ENCODE results near the gene CCDC69.
"Not testable (repeated sequence)": the region's sequence is repeated elsewhere in the genome, so short reads cannot be mapped to it uniquely, and the experiment has no call there.

CCDC69 gene

GRCh38 chr5:151180291-151180690 is 43.6 kb downstream of the CCDC69 start:
- H3K9ac ChIP-seq (ENCODE audit: low read length in 2 of 2) = no peak overlapping the region
- no peak overlapping the region for H3K4me3 ChIP-seq (ENCODE audit: low read length in 2 of 2)
- H3K27me3 ChIP-seq (ENCODE audit: control insufficient read depth in 1 of 2, insufficient read depth in 2 of 2, low read length in 2 of 2) = no peaks in the 10 kb centered on the region
- peaks cover 50 to 53% of the 10 kb centered on the region in 2 donors for H3K36me3 ChIP-seq (ENCODE audit: control insufficient read depth in 2 of 2, insufficient read depth in 2 of 2, low read length in 2 of 2)
- no peak overlapping the region for H3K27ac ChIP-seq (ENCODE audit: low read length)
- H3K9me3 ChIP-seq (ENCODE audit: control insufficient read depth in 2 of 2, low read length in 2 of 2) = no peaks in the 10 kb centered on the region
- H3K4me1 ChIP-seq (ENCODE audit: control insufficient read depth, insufficient read depth, low read length) = peaks cover 2% of the 10 kb centered on the region

- Histone ChIP-seq H3K36me3 (ENCODE audit: control insufficient read depth in 2 of 2, insufficient read depth in 2 of 2, low read length in 2 of 2) (peaks cover 46 to 50% of the 10 kb centered on the region in 2 donors), H3K9ac (ENCODE audit: low read length in 2 of 2) (no peak overlapping the region), H3K9me3 (ENCODE audit: control insufficient read depth in 2 of 2, low read length in 2 of 2) (no peaks in the 10 kb centered on the region), H3K4me1 (ENCODE audit: control insufficient read depth, insufficient read depth, low read length) (peaks cover 2% of the 10 kb centered on the region), H3K27ac (ENCODE audit: low read length) (no peak overlapping the region), H3K27me3 (ENCODE audit: control insufficient read depth in 1 of 2, insufficient read depth in 2 of 2, low read length in 2 of 2) (no peaks in the 10 kb centered on the region), H3K4me3 (ENCODE audit: low read length in 2 of 2) (no peak overlapping the region)
These were observed 44.4 kb downstream of the CCDC69 start for GRCh38 chr5:151179489-151179840.

GRCh38 chr5:151178777-151179488 is 45.0 kb downstream of the CCDC69 start:
- Histone ChIP-seq H3K27ac (ENCODE audit: low read length) (no peak overlapping the region), H3K9me3 (ENCODE audit: control insufficient read depth in 2 of 2, low read length in 2 of 2) (no peaks in the 10 kb centered on the region), H3K27me3 (ENCODE audit: control insufficient read depth in 1 of 2, insufficient read depth in 2 of 2, low read length in 2 of 2) (no peaks in the 10 kb centered on the region), H3K36me3 (ENCODE audit: control insufficient read depth in 2 of 2, insufficient read depth in 2 of 2, low read length in 2 of 2) (peaks cover 41 to 45% of the 10 kb centered on the region in 2 donors), H3K4me3 (ENCODE audit: low read length in 2 of 2) (no peak overlapping the region), H3K4me1 (ENCODE audit: control insufficient read depth, insufficient read depth, low read length) (peaks cover 8% of the 10 kb centered on the region), H3K9ac (ENCODE audit: low read length in 2 of 2) (no peak overlapping the region)

GRCh38 chr5:151178372-151178771 is 45.5 kb downstream of the CCDC69 start:
- Histone ChIP-seq H3K36me3 (ENCODE audit: control insufficient read depth in 2 of 2, insufficient read depth in 2 of 2, low read length in 2 of 2) (peaks cover 36 to 39% of the 10 kb centered on the region in 2 donors), H3K27me3 (ENCODE audit: control insufficient read depth in 1 of 2, insufficient read depth in 2 of 2, low read length in 2 of 2) (no peaks in the 10 kb centered on the region), H3K4me1 (ENCODE audit: control insufficient read depth, insufficient read depth, low read length) (peaks cover 11% of the 10 kb centered on the region), H3K27ac (ENCODE audit: low read length) (no peak overlapping the region), H3K4me3 (ENCODE audit: low read length in 2 of 2) (no peak overlapping the region), H3K9ac (ENCODE audit: low read length in 2 of 2) (no peak overlapping the region), H3K9me3 (ENCODE audit: control insufficient read depth in 2 of 2, low read length in 2 of 2) (no peaks in the 10 kb centered on the region)

- H3K4me1 ChIP-seq (ENCODE audit: control insufficient read depth, insufficient read depth, low read length); H3K27ac ChIP-seq (ENCODE audit: low read length); H3K4me3 ChIP-seq (ENCODE audit: low read length in 2 of 2); H3K9me3 ChIP-seq (ENCODE audit: control insufficient read depth in 2 of 2, low read length in 2 of 2); H3K27me3 ChIP-seq (ENCODE audit: control insufficient read depth in 1 of 2, insufficient read depth in 2 of 2, low read length in 2 of 2); H3K9ac ChIP-seq (ENCODE audit: low read length in 2 of 2): not testable (repeated sequence)
- peaks cover 18 to 20% of the 10 kb centered on the region in 2 donors for H3K36me3 ChIP-seq (ENCODE audit: control insufficient read depth in 2 of 2, insufficient read depth in 2 of 2, low read length in 2 of 2)
These were observed 47.6 kb downstream of the CCDC69 start for GRCh38 chr5:151176268-151176667.

GRCh38 chr5:151174612-151175101 is 49.2 kb downstream of the CCDC69 start:
- Histone ChIP-seq H3K4me1 (ENCODE audit: control insufficient read depth, insufficient read depth, low read length) (peaks cover 9% of the 10 kb centered on the region), H3K9me3 (ENCODE audit: control insufficient read depth in 2 of 2, low read length in 2 of 2) (no peaks in the 10 kb centered on the region), H3K27ac (ENCODE audit: low read length) (peak overlapping the region; percentile 41), H3K36me3 (ENCODE audit: control insufficient read depth in 2 of 2, insufficient read depth in 2 of 2, low read length in 2 of 2) (peaks cover 13% of the 10 kb centered on the region in 2 donors), H3K9ac (ENCODE audit: low read length in 2 of 2) (no peak overlapping the region), H3K27me3 (ENCODE audit: control insufficient read depth in 1 of 2, insufficient read depth in 2 of 2, low read length in 2 of 2) (no peaks in the 10 kb centered on the region), H3K4me3 (ENCODE audit: low read length in 2 of 2) (peak overlapping the region in 1 of 2 donors; percentile 49)

GRCh38 chr5:151173711-151174611 is 49.9 kb downstream of the CCDC69 start:
- H3K4me3 ChIP-seq (ENCODE audit: low read length in 2 of 2) = peak overlapping the region in 1 of 2 donors; percentile 49
- H3K4me1 ChIP-seq (ENCODE audit: control insufficient read depth, insufficient read depth, low read length) = peaks cover 15% of the 10 kb centered on the region
- peaks cover 9 to 11% of the 10 kb centered on the region in 2 donors for H3K36me3 ChIP-seq (ENCODE audit: control insufficient read depth in 2 of 2, insufficient read depth in 2 of 2, low read length in 2 of 2)
- no peaks in the 10 kb centered on the region for H3K27me3 ChIP-seq (ENCODE audit: control insufficient read depth in 1 of 2, insufficient read depth in 2 of 2, low read length in 2 of 2)
- no peaks in the 10 kb centered on the region for H3K9me3 ChIP-seq (ENCODE audit: control insufficient read depth in 2 of 2, low read length in 2 of 2)
- no peak overlapping the region for H3K9ac ChIP-seq (ENCODE audit: low read length in 2 of 2)
- peak overlapping the region; percentile 41 for H3K27ac ChIP-seq (ENCODE audit: low read length)

- H3K9ac ChIP-seq (ENCODE audit: low read length in 2 of 2) = no peak overlapping the region
- no peak overlapping the region for H3K4me3 ChIP-seq (ENCODE audit: low read length in 2 of 2)
- H3K4me1 ChIP-seq (ENCODE audit: control insufficient read depth, insufficient read depth, low read length) = peaks cover 17% of the 10 kb centered on the region
- no peaks in the 10 kb centered on the region for H3K9me3 ChIP-seq (ENCODE audit: control insufficient read depth in 2 of 2, low read length in 2 of 2)
- H3K27ac ChIP-seq (ENCODE audit: low read length) = no peak overlapping the region
- H3K36me3 ChIP-seq (ENCODE audit: control insufficient read depth in 2 of 2, insufficient read depth in 2 of 2, low read length in 2 of 2) = no peaks in the 10 kb centered on the region
- H3K27me3 ChIP-seq (ENCODE audit: control insufficient read depth in 1 of 2, insufficient read depth in 2 of 2, low read length in 2 of 2) = no peaks in the 10 kb centered on the region
These were observed 52.4 kb downstream of the CCDC69 start for GRCh38 chr5:151171529-151171928.

GRCh38 chr5:151168602-151169344 is 55.1 kb downstream of the CCDC69 start:
- H3K9me3 ChIP-seq (ENCODE audit: control insufficient read depth in 2 of 2, low read length in 2 of 2) = no peaks in the 10 kb centered on the region
- peaks cover 18% of the 10 kb centered on the region for H3K4me1 ChIP-seq (ENCODE audit: control insufficient read depth, insufficient read depth, low read length)
- no peak overlapping the region for H3K9ac ChIP-seq (ENCODE audit: low read length in 2 of 2)
- peak overlapping the region; percentile 24 for H3K27ac ChIP-seq (ENCODE audit: low read length)
- H3K4me3 ChIP-seq (ENCODE audit: low read length in 2 of 2) = no peak overlapping the region
- no peaks in the 10 kb centered on the region for H3K36me3 ChIP-seq (ENCODE audit: control insufficient read depth in 2 of 2, insufficient read depth in 2 of 2, low read length in 2 of 2)
- no peaks in the 10 kb centered on the region for H3K27me3 ChIP-seq (ENCODE audit: control insufficient read depth in 1 of 2, insufficient read depth in 2 of 2, low read length in 2 of 2)

GRCh38 chr5:151167022-151167421 is 56.9 kb downstream of the CCDC69 start:
- Histone ChIP-seq H3K36me3 (ENCODE audit: control insufficient read depth in 2 of 2, insufficient read depth in 2 of 2, low read length in 2 of 2) (no peaks in the 10 kb centered on the region), H3K4me3 (ENCODE audit: low read length in 2 of 2) (no peak overlapping the region), H3K9ac (ENCODE audit: low read length in 2 of 2) (no peak overlapping the region), H3K27me3 (ENCODE audit: control insufficient read depth in 1 of 2, insufficient read depth in 2 of 2, low read length in 2 of 2) (no peaks in the 10 kb centered on the region), H3K4me1 (ENCODE audit: control insufficient read depth, insufficient read depth, low read length) (peaks cover 21% of the 10 kb centered on the region), H3K9me3 (ENCODE audit: control insufficient read depth in 2 of 2, low read length in 2 of 2) (no peaks in the 10 kb centered on the region), H3K27ac (ENCODE audit: low read length) (no peak overlapping the region)

All from stomach smooth muscle (tissue), 2 donors.